ENCODE data around the gene PPP1R37. TPM values are rescaled to one million over a fixed set of nuclear protein-coding genes. Genes with fewer than 3 reads are reported as not detected.

The PPP1R37 gene
- total and polyA plus RNA-seq, 2 of the 8 experiments (the other 6 are each of a cell fraction or from before 2014, with no cell fraction given) = 14.6 to 25.7 TPM

- DNase-seq (ENCODE audit: low read depth in 1 of 2, low spot score in 2 of 2) = no peak
- peak overlapping the region in 1 of 2 experiments; percentile 8; a peak in 1 of 4 replicates for H3K4me2 ChIP-seq (ENCODE audit: insufficient read depth in 1 of 2, low read depth in 2 of 2, low read length in 2 of 2)
- TF ChIP-seq CTBP2 (IDR thresholded peaks at IDR 0.05; ENCODE audit: borderline replicate concordance, insufficient read depth, insufficient read length, low read length) (no peak), SP4 (IDR thresholded peaks at IDR 0.05; ENCODE audit: low read length) (no peak), RBBP5 (IDR thresholded peaks at IDR 0.05; ENCODE audit: borderline replicate concordance, low read depth, low read length) (no peak), CBX8 (IDR thresholded peaks at IDR 0.05; ENCODE audit: borderline replicate concordance, low read depth, low read length) (no peak), JUND (IDR thresholded peaks at IDR 0.05; ENCODE audit: low read length) (no peak)
- FAIRE-seq = no peak
- POLR2A ChIA-PET (ENCODE audit: partially characterized antibody) = interaction anchor here (0.7 to 8.4 kb wide), 9 partner anchors 9 to 47 kb away, joined by 3 to 70 read pairs (median 3); partner anchors contain the start of genes GEMIN7 and PPP1R37
- H2BK15ac ChIP-seq (ENCODE audit: low read length) = no peak overlapping the region
- no peak overlapping the region for H3K23ac ChIP-seq (ENCODE audit: insufficient read length)
- peaks cover 60 to 63% of the 10 kb centered on the region in 2 experiments for H4K20me1 ChIP-seq (replicated peaks in 1 of 2; ENCODE audit: control insufficient read depth in 1 of 2, insufficient read depth in 2 of 2, low read length in 2 of 2)
- H3K36me3 ChIP-seq (ENCODE audit: control insufficient read depth in 2 of 4, insufficient read depth in 4 of 4, low read length in 3 of 4) = no peaks in the 10 kb centered on the region; a peak in 2 of 8 replicates
- H2BK5ac ChIP-seq (ENCODE audit: low read depth, low read length) = no peak overlapping the region; the same call in 1 of the 2 replicates
- H3K4me3 ChIP-seq (ENCODE audit: extremely low read depth in 1 of 4, insufficient read depth in 2 of 4, low read depth in 3 of 4, low read length in 4 of 4) = no peak overlapping the region
- peak overlapping the region in 2 of 4 experiments; percentile 13 to 24; a peak in 2 of 7 replicates for H3K9ac ChIP-seq (replicated peaks in 1 of 4; ENCODE audit: extremely low read depth in 1 of 4, low read depth in 3 of 4, low read length in 3 of 4)
- H2BK120ac ChIP-seq (replicated peaks; ENCODE audit: low read depth, low read length) = no peak overlapping the region
- peaks cover 0 to 28% (median 11%) of the 10 kb centered on the region in 4 experiments; a peak in 6 of 7 replicates for H3K4me1 ChIP-seq (replicated peaks in 1 of 4; ENCODE audit: control insufficient read depth in 3 of 4, insufficient read depth in 4 of 4, low read length in 3 of 4)
- H3K79me2 ChIP-seq (ENCODE audit: control insufficient read depth in 1 of 2, insufficient read depth in 2 of 2, low read length in 2 of 2) = peaks cover 8 to 90% of the 10 kb centered on the region in 2 experiments
- CTCF ChIA-PET (ENCODE audit: partially characterized antibody) = interaction anchor here (1.1 to 8.3 kb wide), 9 partner anchors 8 to 147 kb away, joined by 3 to 57 read pairs (median 4); partner anchors contain the start of gene PPP1R37
- H3K18ac ChIP-seq (ENCODE audit: extremely low read depth, low read length) = no peak overlapping the region
- no peak overlapping the region for H2BK12ac ChIP-seq (ENCODE audit: low read depth, low read length)
- 90% methylated on average over 15 of the region's 15 CpGs; no CpG with 5 or more reads in 1 of the 2 experiments for WGBS, 2 experiments (ENCODE audit: extremely low coverage in 1 of 2, insufficient coverage in 1 of 2, insufficient read length in 1 of 2, insufficient replicate concordance in 2 of 2, low coverage in 1 of 2, low lambda C conversion rate in 2 of 2, missing lambda C conversion rate in 1 of 2)
- no peaks in the 10 kb centered on the region for H3K23me2 ChIP-seq (ENCODE audit: low read depth, low read length)
- no peaks in the 10 kb centered on the region for H3K27me3 ChIP-seq (replicated peaks in 1 of 4; ENCODE audit: control insufficient read depth in 3 of 4, extremely low read depth in 1 of 4, insufficient read depth in 3 of 4, low read length in 3 of 4)
- no peak overlapping the region for H4K91ac ChIP-seq (replicated peaks; ENCODE audit: insufficient read length, low read length)
- no peak overlapping the region for H2BK20ac ChIP-seq (ENCODE audit: low read length)
- no peak overlapping the region for H2AFZ ChIP-seq (ENCODE audit: low read length)
- no peak overlapping the region for H2AK5ac ChIP-seq (ENCODE audit: low read depth, low read length)
- H3K79me1 ChIP-seq (ENCODE audit: low read depth, low read length) = peaks cover 62% of the 10 kb centered on the region
- no peak overlapping the region for H3K56ac ChIP-seq (replicated peaks; ENCODE audit: insufficient read length, low read depth, low read length)
- no peaks in the 10 kb centered on the region for H3K9me3 ChIP-seq (ENCODE audit: insufficient read depth in 2 of 2, low read depth in 1 of 2, low read length in 1 of 2)
- no peak overlapping the region for H3K4ac ChIP-seq (replicated peaks; ENCODE audit: insufficient read length, low read depth, low read length)
- no peak overlapping the region for H4K8ac ChIP-seq (ENCODE audit: extremely low read depth, insufficient read depth, low read length)
- no peak overlapping the region for H4K5ac ChIP-seq (ENCODE audit: insufficient read length, low read depth, low read length)
- H3K27ac ChIP-seq (ENCODE audit: low read depth, low read length) = no peak overlapping the region
- no peak overlapping the region for H3K14ac ChIP-seq (ENCODE audit: insufficient read length)
Observed at GRCh38 chr19:45103156-45103507, 10.2 kb downstream of the PPP1R37 start.
